NCI-H526 (cell line): ENCODE measurements around the gene RAD51B.

Experiments
- DNase-seq, 2 experiments: peaks; one replicate each; lab custom pipeline; 2025; lab: John Stamatoyannopoulos, UW

The RAD51B gene

GRCh38 chr14:68467425-68467824, 647.8 kb downstream of the RAD51B start:
- DNase-seq: no peak

- no peak for DNase-seq
These were observed 649.0 kb downstream of the RAD51B start for GRCh38 chr14:68468437-68469207.

- DNase-seq: no peak
These were observed 649.7 kb downstream of the RAD51B start for GRCh38 chr14:68469208-68469713.

- DNase-seq: no peak
These were observed 650.8 kb downstream of the RAD51B start for GRCh38 chr14:68470361-68470760.

GRCh38 chr14:68471029-68471963, 651.7 kb downstream of the RAD51B start:
- DNase-seq: no peak

- DNase-seq: no peak
These were observed 652.5 kb downstream of the RAD51B start for GRCh38 chr14:68471964-68472508.

GRCh38 chr14:68473069-68473468, 653.5 kb downstream of the RAD51B start:
- DNase-seq: no peak

- no peak for DNase-seq
These were observed 654.2 kb downstream of the RAD51B start for GRCh38 chr14:68473794-68474193.

- no peak for DNase-seq
These were observed 655.2 kb downstream of the RAD51B start for GRCh38 chr14:68474741-68475140.

- no peak for DNase-seq
These were observed 656.2 kb downstream of the RAD51B start for GRCh38 chr14:68475802-68476201.

- DNase-seq: no peak
These were observed 656.9 kb downstream of the RAD51B start for GRCh38 chr14:68476212-68477109.

GRCh38 chr14:68477110-68477455, 657.5 kb downstream of the RAD51B start:
- no peak for DNase-seq

- no peak for DNase-seq
These were observed 658.0 kb downstream of the RAD51B start for GRCh38 chr14:68477461-68478085.

- DNase-seq: no peak
These were observed 659.7 kb downstream of the RAD51B start for GRCh38 chr14:68479247-68479646.

- no peak for DNase-seq
These were observed 662.4 kb downstream of the RAD51B start for GRCh38 chr14:68482018-68482417.

- DNase-seq: no peak
These were observed 663.3 kb downstream of the RAD51B start for GRCh38 chr14:68482772-68483395.

- DNase-seq: no peak
These were observed 666.6 kb downstream of the RAD51B start for GRCh38 chr14:68486033-68486732.

GRCh38 chr14:68486809-68487208, 667.2 kb downstream of the RAD51B start:
- DNase-seq: no peak

- DNase-seq: no peak
These were observed 668.4 kb downstream of the RAD51B start for GRCh38 chr14:68487805-68488590.
